ENCODE data around the gene ERICH2.

- TF ChIP-seq POLR2A (IDR thresholded peaks at IDR 0.05; ENCODE audit: low read depth) = no peak
- TF ChIP-seq CTCF (IDR thresholded peaks at IDR 0.05) = no peak
- no peak for TF ChIP-seq EP300 (IDR thresholded peaks at IDR 0.05)
These were observed 51.5 kb downstream of the ERICH2 start for GRCh38 chr2:170821531-170822289.

Measured in esophagus muscularis mucosa (tissue), 4 donors.